Large intestine (tissue), 3 donors: Measurements from ENCODE around the gene ECHDC1. TPM values are rescaled to one million over a fixed set of nuclear protein-coding genes. Genes with fewer than 3 reads are reported as not detected.

Experiments
- DNase-seq, 2 donors: peaks; one replicate each; pipeline versions ENCODE4 v3.0.0 to v3.0.0-alpha.2; 2013
- H3K27ac ChIP-seq: one replicate; pipeline ENCODE4 v1.5.1; 2013; ENCODE audit warnings: low read length
- H3K27me3 ChIP-seq: 2 replicates; pipeline ENCODE4 v1.6.1; 2013; ENCODE audit warnings: low read length; ENCODE audit not compliant: control insufficient read depth, insufficient read depth
- H3K36me3 ChIP-seq: 2 replicates; pipeline ENCODE4 v1.6.1; 2013; ENCODE audit warnings: low read length; ENCODE audit not compliant: control insufficient read depth, insufficient read depth
- H3K4me1 ChIP-seq: one replicate; pipeline ENCODE4 v1.6.1; 2013; ENCODE audit warnings: low read length; ENCODE audit not compliant: control insufficient read depth, insufficient read depth
- H3K4me3 ChIP-seq: one replicate; pipeline ENCODE4 v1.5.1; 2013; ENCODE audit warnings: low read length
- H3K9me3 ChIP-seq: one replicate; pipeline ENCODE4 v1.6.1; 2013; ENCODE audit warnings: mild to moderate bottlenecking, low read depth, low read length, moderate library complexity; ENCODE audit not compliant: control insufficient read depth
- WGBS: methylation state at CpG from one replicate; pipeline ENCODE4 v1.1.5; 2013; ENCODE audit warnings: low lambda C conversion rate; ENCODE audit not compliant: insufficient coverage; 5-methylcytosine and 5-hydroxymethylcytosine counted together
- polyA plus RNA-seq: library from polyadenylated mRNA; unstranded; fragments of 120-200 nt; gene quantifications from one replicate; pipeline ENCODE4 v1.2.1, GENCODE V29; 2013

Gene ECHDC1
- polyA plus RNA-seq, 1 donor = 67.3 TPM

DNA sequence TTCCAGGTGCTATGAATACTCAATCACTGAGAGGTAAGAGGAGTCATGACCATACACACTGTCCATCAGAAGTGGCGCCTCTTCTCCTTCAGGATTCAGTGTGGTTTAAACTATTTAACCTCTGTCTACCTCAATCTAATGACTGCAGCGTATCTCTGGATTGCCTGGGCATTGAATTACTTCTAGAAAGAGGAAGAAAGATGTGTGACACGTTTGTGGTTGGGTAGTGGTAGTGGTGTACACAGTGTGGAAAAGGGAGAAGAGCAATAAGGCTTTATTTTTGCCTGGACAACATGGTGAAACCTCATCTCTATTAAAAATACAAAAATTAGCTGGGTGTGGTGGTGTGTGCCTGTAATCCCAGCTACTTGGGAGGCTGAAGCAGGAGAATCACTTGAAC is 38.0 kb upstream of the ECHDC1 start:
- Histone ChIP-seq H3K36me3 (no peaks in the 10 kb centered on the region), H3K27ac (no peak overlapping the region), H3K27me3 (no peaks in the 10 kb centered on the region), H3K4me1 (no peaks in the 10 kb centered on the region), H3K9me3 (no peaks in the 10 kb centered on the region), H3K4me3 (no peak overlapping the region)
- no peak for DNase-seq
- no CpG with 5 or more reads among the region's 3 CpGs for WGBS

DNA sequence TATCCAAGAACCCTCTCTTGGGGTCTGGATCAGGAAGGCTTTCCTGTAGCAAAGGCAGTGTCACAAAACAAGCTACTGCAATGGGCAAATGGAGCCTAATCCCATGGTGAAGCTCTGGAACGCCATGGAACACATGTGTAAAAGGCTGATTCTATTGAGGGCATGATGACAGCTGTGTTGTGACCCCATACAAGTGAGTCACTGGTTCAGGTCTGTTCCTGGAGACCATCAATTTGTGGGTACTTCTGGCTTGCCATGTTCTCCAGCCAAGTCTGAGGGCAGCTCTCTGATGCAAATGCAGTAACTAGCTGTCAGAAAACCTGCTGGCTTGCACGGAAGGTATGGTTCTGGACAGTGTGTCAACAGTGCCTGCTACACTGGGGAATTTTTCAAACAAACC is 33.3 kb upstream of the ECHDC1 start:
- H3K27me3 ChIP-seq = no peaks in the 10 kb centered on the region
- DNase-seq = no peak
- WGBS = no CpG with 5 or more reads among the region's 2 CpGs
- H3K36me3 ChIP-seq = no peaks in the 10 kb centered on the region
- no peak overlapping the region for H3K4me3 ChIP-seq
- no peaks in the 10 kb centered on the region for H3K9me3 ChIP-seq
- H3K27ac ChIP-seq = no peak overlapping the region
- no peaks in the 10 kb centered on the region for H3K4me1 ChIP-seq

DNA sequence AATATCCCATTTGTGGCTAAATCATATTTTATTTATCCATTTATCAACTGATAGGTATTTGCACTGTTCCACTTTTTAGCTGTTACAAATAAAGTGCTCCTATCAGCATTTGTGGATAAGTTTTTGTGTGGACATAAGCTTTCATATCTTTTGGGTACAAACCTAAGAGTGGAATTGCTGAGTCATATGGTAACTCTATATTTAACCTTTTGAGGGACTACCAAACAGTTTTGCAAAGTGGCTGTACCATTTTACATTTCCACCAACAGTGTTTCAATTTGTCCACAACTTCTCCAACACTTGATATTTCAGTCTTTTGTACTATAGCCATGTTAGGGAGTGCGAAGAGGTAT is 23.6 kb upstream of the ECHDC1 start:
- WGBS = 100% methylated on average over 1 of the region's 1 CpG
- no peak overlapping the region for H3K27ac ChIP-seq

GRCh38 chr6:127366282-127367022 is 23.0 kb upstream of the ECHDC1 start:
- Histone ChIP-seq H3K27ac (no peak overlapping the region), H3K9me3 (no peaks in the 10 kb centered on the region), H3K27me3 (no peaks in the 10 kb centered on the region), H3K36me3 (no peaks in the 10 kb centered on the region), H3K4me1 (no peaks in the 10 kb centered on the region), H3K4me3 (no peak overlapping the region)
- WGBS = 73% methylated on average over 2 of the region's 5 CpGs
- no peak for DNase-seq

More for the DNA sequence above, 23.6 kb upstream of the ECHDC1 start:
- no peaks in the 10 kb centered on the region for H3K36me3 ChIP-seq
- DNase-seq = no peak
- H3K4me1 ChIP-seq = no peaks in the 10 kb centered on the region
- no peak overlapping the region for H3K4me3 ChIP-seq
- H3K27me3 ChIP-seq = no peaks in the 10 kb centered on the region
- H3K9me3 ChIP-seq = no peaks in the 10 kb centered on the region

DNA sequence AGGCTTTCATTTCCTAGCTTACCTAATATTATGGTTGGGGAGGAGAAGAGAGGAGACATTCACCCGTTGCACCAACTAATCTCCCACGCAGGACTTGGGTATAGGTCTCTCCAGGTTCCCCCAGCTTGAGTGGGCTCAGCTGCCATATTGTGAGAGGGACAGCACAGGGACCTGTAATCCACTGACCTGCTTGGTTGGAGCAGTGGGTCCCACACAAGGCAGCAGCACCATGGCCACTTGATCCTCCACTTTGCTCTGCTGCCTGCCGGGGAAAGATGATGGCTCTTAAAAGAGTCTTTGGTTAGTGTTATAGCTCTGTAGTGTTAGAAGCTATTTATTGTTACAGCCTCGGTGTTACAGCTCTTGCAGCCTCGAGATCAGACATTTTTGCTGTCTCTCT is 22.5 kb upstream of the ECHDC1 start:
- WGBS = no CpG with 5 or more reads among the region's 5 CpGs
- Histone ChIP-seq H3K9me3 (no peaks in the 10 kb centered on the region), H3K36me3 (no peaks in the 10 kb centered on the region), H3K27ac (no peak overlapping the region), H3K27me3 (no peaks in the 10 kb centered on the region), H3K4me1 (no peaks in the 10 kb centered on the region), H3K4me3 (no peak overlapping the region)
- DNase-seq = no peak

GRCh38 chr6:127352524-127352923 is 9.1 kb upstream of the ECHDC1 start:
- Histone ChIP-seq H3K27me3 (no peaks in the 10 kb centered on the region), H3K9me3 (peaks cover 11% of the 10 kb centered on the region), H3K36me3 (no peaks in the 10 kb centered on the region), H3K27ac (no peak overlapping the region), H3K4me1 (no peaks in the 10 kb centered on the region), H3K4me3 (no peak overlapping the region)
- no peak for DNase-seq
- 100% methylated on average over 2 of the region's 2 CpGs for WGBS

DNA sequence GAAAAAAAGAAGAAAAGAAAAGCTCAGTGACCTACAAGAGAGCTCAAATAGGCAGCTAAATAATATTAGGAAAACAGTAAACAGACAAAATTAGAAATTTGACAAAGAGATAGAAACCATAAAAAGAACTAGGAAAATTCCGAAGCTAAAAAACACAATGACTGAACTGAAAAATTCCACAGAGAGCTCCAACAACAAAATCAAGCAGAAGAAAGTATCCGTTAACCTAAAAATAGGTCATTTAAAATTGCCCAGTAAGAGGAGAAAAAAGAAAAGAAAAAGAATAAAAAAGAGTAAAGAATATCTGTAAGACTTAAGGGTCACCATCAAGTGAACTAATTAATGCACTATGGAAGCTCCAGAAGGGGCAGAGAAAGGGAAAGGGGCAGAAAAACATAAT is 6.6 kb upstream of the ECHDC1 start:
- WGBS = 100% methylated on average over 1 of the region's 2 CpGs
- Histone ChIP-seq H3K36me3 (no peaks in the 10 kb centered on the region), H3K4me1 (no peaks in the 10 kb centered on the region), H3K27me3 (no peaks in the 10 kb centered on the region), H3K27ac (no peak overlapping the region), H3K4me3 (no peak overlapping the region), H3K9me3 (peaks cover 6% of the 10 kb centered on the region)
- no peak for DNase-seq

- H3K36me3 ChIP-seq = no peaks in the 10 kb centered on the region
- H3K9me3 ChIP-seq = peaks cover 6% of the 10 kb centered on the region
- no peaks in the 10 kb centered on the region for H3K4me1 ChIP-seq
- H3K27ac ChIP-seq = no peak overlapping the region
- H3K4me3 ChIP-seq = no peak overlapping the region
- no peak for DNase-seq
- WGBS = no CpG with 5 or more reads among the region's 10 CpGs
- H3K27me3 ChIP-seq = no peaks in the 10 kb centered on the region
Measured at GRCh38 chr6:127348028-127348661, 4.7 kb upstream of the ECHDC1 start.

GRCh38 chr6:127347178-127347577 is 3.8 kb upstream of the ECHDC1 start:
- Histone ChIP-seq H3K36me3 (no peaks in the 10 kb centered on the region), H3K4me1 (no peaks in the 10 kb centered on the region), H3K27ac (no peak overlapping the region), H3K27me3 (no peaks in the 10 kb centered on the region), H3K4me3 (no peak overlapping the region), H3K9me3 (peaks cover 6% of the 10 kb centered on the region)
- 76% methylated on average over 2 of the region's 2 CpGs for WGBS
- no peak for DNase-seq

DNA sequence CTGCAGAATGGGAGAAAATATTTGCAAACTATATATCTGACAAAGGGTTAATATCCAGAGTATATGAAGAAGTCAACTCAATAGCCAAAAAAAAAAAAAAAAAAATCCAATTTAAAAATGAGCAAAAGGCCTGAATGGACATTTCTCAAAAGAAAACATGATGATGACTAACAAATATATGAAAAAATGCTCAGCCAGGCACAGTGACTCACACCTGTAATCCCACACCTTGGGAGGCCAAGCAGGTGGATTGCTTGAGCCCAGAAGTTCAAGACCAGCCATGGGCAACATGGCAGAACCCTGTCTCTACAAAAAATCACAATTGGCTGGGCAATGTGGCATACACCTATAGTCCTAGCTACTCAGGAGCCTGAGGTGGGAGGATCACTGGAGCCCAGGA is 2.1 kb upstream of the ECHDC1 start:
- DNase-seq = no peak
- H3K36me3 ChIP-seq = no peaks in the 10 kb centered on the region
- no peaks in the 10 kb centered on the region for H3K27me3 ChIP-seq
- H3K9me3 ChIP-seq = peaks cover 6% of the 10 kb centered on the region
- no peak overlapping the region for H3K27ac ChIP-seq
- H3K4me1 ChIP-seq = peaks cover 8% of the 10 kb centered on the region
- no peak overlapping the region for H3K4me3 ChIP-seq
